Measurements from ENCODE around the gene DYRK1A.
A peak's percentile ranks its signal among the peaks of the same experiment; 100 is the strongest.

DYRK1A gene

DNA sequence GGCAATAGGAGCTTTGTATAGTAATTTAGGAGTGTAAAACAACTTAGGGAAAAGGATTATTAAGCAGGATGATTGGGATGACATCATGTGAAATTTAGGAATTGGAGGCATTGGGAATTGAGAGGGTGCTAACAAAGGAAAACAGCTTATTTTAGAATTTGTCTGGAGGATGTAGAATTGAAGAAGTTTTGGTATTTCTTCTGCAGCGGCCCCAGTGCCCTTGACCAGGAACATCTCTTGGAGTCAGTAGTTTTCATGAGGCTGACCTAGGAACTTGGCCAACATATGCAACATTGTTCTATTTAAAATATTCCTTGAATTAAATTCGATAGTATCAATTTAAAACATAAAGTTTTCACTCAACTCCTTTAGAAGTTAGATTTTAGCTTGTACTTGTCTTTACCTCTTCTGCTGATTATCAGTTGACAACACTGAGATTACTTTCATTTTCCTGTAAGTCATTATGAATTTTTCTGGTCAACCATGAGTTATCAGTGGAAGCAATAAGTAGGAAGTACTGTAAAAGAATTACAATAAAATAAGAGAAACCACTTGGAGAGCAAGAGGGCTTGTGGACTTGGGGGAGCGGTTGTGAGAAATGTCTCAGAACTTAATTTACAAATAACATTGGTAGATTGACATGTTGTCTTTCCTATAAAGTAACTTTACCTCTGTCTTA, 52.8 kb downstream of the DYRK1A start:
- no peak for DNase-seq (ENCODE audit: low spot score)

DNA sequence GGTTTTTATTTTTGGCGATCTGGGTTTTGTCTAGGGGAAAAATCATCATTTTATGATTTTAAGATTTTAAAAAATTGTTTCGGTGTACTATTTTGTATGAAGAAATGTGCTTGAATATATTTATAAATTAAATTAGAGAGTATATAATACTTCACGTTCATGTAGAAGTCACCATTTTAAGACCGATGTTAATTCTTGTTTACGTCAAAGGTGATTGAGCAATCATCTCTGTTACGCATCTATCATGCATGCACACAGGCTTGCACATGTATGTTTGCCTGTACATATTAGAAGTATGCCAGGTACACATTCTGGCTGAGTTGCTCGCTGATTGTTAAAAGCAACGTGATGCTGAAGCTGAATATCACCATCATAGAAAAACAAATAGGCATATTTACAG, 54.7 kb downstream of the DYRK1A start:
- no peak for DNase-seq (ENCODE audit: low spot score)

DNA sequence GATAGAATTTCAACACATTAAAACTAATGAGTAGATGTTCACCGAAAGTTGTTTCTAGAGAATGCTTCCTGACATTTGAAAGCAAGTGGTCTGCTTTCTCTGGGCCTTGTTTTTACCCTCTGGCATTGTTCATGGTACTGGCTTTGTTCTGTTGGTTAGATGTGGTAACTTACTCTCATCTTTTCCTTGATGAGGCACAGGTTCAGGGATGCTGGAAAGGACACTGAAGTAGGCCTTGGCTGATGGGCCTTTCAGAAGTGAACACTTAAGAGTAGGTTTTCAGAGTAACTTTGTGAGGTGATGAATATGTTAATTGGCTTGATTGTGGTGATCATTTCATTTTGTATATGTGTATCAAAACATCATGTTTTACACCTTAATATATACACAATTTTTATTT, 55.8 kb downstream of the DYRK1A start:
- no peak for DNase-seq (ENCODE audit: low spot score)

- no peak for DNase-seq (ENCODE audit: low spot score)
Measured at GRCh38 chr21:37423103-37423502, 56.5 kb downstream of the DYRK1A start.

GRCh38 chr21:37424396-37424795, 57.8 kb downstream of the DYRK1A start:
- DNase-seq (ENCODE audit: low spot score): no peak

DNA sequence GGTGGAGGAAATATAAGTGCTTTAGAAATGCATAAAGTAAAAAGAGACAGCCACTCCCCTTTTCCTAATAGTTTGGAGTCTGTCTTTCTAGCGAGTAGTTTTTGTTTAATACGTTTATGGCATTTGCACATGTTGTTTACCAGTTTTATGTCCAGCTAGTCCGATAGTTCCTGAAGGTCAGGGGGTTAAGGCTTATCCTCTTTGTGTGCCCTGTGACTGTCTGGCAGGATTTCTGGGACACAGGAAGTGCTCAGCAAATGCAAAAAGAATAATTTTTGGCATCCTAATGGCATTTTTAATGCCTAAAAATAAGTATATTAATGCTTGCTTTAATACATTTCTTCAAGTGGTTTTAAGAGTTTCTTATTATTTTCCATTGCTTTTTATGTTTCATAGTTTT, 58.4 kb downstream of the DYRK1A start:
- DNase-seq (ENCODE audit: low spot score): no peak

- DNase-seq (ENCODE audit: low spot score): no peak
Measured at GRCh38 chr21:37425684-37426083, 59.1 kb downstream of the DYRK1A start.

- DNase-seq (ENCODE audit: low spot score): no peak
Measured at GRCh38 chr21:37427221-37427620, 60.6 kb downstream of the DYRK1A start.

DNA sequence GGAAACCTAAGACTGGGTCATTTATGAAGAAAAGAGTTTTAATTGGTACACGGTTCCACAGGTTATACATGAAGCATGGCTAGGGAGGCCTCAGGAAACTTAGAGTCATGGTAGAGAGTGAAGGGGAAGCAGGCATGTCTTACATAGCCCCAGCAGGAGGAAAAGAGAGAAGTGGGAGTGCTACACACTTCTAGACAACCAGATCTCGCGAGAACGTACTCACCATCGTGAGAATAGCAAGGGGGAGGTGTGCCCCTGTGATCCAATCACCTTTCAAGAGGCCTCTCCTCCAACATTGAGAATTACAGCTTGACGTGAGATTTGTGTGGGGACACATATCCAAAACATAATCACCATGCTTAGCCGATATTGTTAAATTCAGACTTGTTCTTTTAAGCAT, 62.8 kb downstream of the DYRK1A start:
- DNase-seq (ENCODE audit: low spot score): no peak

- DNase-seq (ENCODE audit: low spot score): no peak
Measured at GRCh38 chr21:37430184-37430821, 63.7 kb downstream of the DYRK1A start.

GRCh38 chr21:37431243-37431642, 64.7 kb downstream of the DYRK1A start:
- no peak for DNase-seq (ENCODE audit: low spot score)

DNA sequence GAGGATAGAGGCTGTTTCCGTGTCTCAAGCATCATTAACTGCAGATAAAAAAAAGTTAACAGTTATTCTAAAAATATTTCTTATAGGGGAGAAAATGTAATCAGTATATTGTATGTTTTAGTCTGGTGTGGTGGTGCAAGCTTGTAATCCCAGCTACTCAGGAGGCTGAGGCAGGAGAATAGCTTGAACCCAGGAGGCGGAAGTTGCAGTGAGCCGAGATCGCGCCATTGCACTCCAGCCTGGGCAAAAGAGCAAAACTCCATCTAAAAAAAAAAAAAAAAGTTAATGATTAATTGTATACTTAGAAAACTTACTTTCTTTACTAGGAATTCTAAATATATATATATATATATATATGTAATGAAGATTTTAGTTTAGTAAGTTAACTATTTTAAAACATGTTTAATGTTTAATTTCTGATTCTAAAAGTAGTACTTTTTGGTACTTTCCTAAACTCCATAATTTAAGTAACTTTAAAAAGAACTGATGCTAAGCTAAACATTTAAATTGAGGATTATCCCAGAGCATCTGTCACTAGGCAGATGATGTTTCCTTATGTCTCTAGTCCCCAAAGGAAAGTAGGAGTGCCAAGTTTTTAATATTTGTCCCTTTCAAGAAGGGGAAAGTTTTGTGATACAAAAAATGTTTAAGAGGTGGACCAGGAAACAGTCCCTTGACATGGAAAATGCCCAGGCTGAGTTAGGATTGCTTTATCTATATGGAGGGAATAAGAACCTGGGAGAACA, 66.3 kb downstream of the DYRK1A start:
- no peak for DNase-seq (ENCODE audit: low spot score)

GRCh38 chr21:37433456-37433840, 66.9 kb downstream of the DYRK1A start:
- DNase-seq (ENCODE audit: low spot score): no peak

DNA sequence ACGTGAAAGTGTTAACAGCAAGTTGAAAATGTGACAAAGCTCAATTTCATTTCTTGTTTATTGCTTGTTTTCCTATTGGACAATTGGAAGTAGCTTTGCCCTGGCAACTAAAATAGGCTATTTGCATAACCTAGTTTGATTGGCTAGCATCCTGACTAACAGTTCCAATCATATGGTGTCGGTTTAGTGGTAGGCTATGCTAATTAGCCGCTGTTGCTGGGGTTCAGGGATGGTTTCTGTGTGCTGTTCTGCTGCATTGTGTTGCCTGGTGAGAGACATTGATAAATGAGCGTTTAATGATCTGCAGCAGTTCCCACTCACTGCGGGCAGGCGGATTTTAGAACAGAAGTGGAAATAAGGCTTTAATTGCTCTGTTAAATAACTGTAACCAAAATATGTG, 68.5 kb downstream of the DYRK1A start:
- DNase-seq (ENCODE audit: low spot score): peak; percentile 71

GRCh38 chr21:37435711-37436110, 69.1 kb downstream of the DYRK1A start:
- DNase-seq (ENCODE audit: low spot score): no peak

- DNase-seq (ENCODE audit: low spot score): no peak
Measured at GRCh38 chr21:37436174-37436573, 69.6 kb downstream of the DYRK1A start.

DNA sequence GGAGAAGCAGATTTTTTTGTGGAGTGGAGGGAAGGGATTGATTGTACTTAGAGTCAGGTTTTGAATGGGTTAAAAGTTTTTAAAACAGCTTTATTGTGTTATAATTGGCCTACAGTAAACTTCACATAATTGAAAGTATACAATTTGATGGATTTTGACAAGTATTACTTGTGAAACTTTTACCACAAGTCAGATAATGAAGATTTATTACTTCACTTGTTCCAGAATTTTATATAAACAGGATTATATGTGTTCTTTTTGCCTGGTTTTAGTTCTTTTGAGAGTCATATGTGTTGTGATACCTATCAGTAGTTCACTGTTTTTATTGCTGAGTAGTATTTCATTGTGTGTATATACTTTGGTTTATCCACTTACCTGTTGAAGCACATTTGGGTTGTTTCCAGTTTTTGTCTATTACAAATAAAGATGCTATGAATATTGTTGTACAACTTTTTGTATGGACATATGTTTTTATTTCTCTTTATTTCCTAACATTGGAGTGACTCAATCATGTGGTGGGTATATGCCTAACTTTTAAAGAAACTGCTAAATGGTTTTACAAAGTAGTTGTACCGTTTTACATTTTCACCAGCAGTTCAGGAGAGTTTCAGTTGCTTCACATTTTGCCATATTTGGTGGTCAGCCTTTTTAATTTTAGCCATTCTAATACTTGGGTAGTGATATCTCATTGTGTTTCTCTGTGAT, 71.0 kb downstream of the DYRK1A start:
- no peak for DNase-seq (ENCODE audit: low spot score)

- DNase-seq (ENCODE audit: low spot score): no peak
Measured at GRCh38 chr21:37443683-37444082, 77.1 kb downstream of the DYRK1A start.

GRCh38 chr21:37445228-37445627, 78.7 kb downstream of the DYRK1A start:
- no peak for DNase-seq (ENCODE audit: low spot score)

GRCh38 chr21:37446552-37446951, 80.0 kb downstream of the DYRK1A start:
- no peak for DNase-seq (ENCODE audit: low spot score)

GRCh38 chr21:37447288-37447936, 80.8 kb downstream of the DYRK1A start:
- no peak for DNase-seq (ENCODE audit: low spot score)

DNA sequence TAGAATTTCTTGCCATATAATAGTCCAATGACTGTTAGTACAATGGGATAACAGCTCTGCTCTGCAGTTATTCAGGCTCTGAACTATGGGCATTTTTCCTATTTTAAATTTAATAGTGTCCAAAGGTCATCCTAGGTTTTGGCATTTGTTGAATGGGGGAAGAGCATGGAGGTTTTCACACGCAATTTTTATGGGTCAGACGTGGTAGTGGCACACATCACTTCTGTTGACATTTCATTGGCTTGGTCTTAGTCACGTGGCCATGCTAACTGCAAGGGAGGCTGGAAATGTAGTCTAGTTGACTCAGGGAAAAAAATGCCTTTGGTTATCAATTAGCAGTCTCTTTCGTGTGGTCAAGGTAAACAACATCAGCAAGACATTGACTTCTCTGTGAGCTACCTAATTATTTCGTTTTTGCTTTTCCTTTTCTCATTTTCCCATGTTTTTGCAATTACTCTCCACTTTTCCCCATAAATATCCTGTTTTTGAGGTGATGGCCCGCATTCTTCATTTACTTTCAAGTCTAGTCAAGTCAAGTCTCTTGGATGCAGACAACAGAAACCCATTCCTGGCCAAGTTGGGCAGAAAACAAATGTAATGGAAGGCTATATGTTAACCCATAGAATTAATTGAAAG, 82.8 kb downstream of the DYRK1A start:
- DNase-seq (ENCODE audit: low spot score): no peak
